IMR-90 (cell line): ENCODE data around the gene REST. TPM values are rescaled to one million over a fixed set of nuclear protein-coding genes. Genes with fewer than 3 reads are reported as not detected.
A peak's percentile ranks its signal among the peaks of the same experiment; 100 is the strongest.

Experiments
- ATAC-seq: fragments of 200-7000 bp; cut with Tn5 transposase; 2 replicates; pipeline ENCODE4 v1.9.1; 2020; ENCODE audit warnings: low read depth, mild to moderate bottlenecking, moderate library complexity
- BruUV-seq: library from RNA; stranded (reverse); fragments of 400-500 nt; replicated peaks from 2 replicates; lab custom pipeline; 2021; lab: Mats Ljungman, UMichigan
- CTCF ChIA-PET: fragments of 300-600 bp; formaldehyde crosslinking; extraction: SDS; loops from one replicate; lab custom pipeline; 2021; ENCODE audit warnings: antibody characterized with exemption; lab: Yijun Ruan, JAX
- POLR2A ChIA-PET: fragments of 300-600 bp; sonication (Branson Sonifier 250); formaldehyde crosslinking; loops from one replicate; lab custom pipeline; 2022; ENCODE audit warnings: antibody characterized with exemption; ENCODE audit not compliant: unreplicated experiment; lab: Charles Lee
- DNase-seq: peaks from one replicate; pipeline ENCODE4 v3.0.0; 2013
- H2AFZ ChIP-seq: replicated peaks from 2 replicates; pipeline ENCODE3; 2013; ENCODE audit warnings: low read length, mild to moderate bottlenecking; ENCODE audit not compliant: poor library complexity
- H2AK5ac ChIP-seq: 2 replicates; pipeline ENCODE4 v1.6.1; 2013; ENCODE audit warnings: low read depth, low read length, inconsistent platforms
- H2AK9ac ChIP-seq: replicated peaks from 2 replicates; pipeline ENCODE3; 2013; ENCODE audit warnings: mild to moderate bottlenecking, low read depth, low read length, moderate library complexity; ENCODE audit not compliant: poor library complexity
- H2BK120ac ChIP-seq: 2 replicates; pipeline ENCODE4 v1.6.1; 2013; ENCODE audit warnings: low read depth, low read length, inconsistent platforms
- H2BK15ac ChIP-seq: 3 replicates; pipeline ENCODE4 v1.6.1; 2013; ENCODE audit warnings: low read depth, low read length, inconsistent platforms
- H2BK20ac ChIP-seq: 2 replicates; pipeline ENCODE4 v1.6.1; 2013; ENCODE audit warnings: low read depth, mild to moderate bottlenecking, inconsistent platforms, low read length, moderate library complexity
- H2BK5ac ChIP-seq: 2 replicates; pipeline ENCODE4 v1.6.1; 2013; ENCODE audit warnings: mild to moderate bottlenecking, low read depth, low read length, inconsistent platforms; ENCODE audit not compliant: poor library complexity, severe bottlenecking
- H3K14ac ChIP-seq: replicated peaks from 2 replicates; pipeline ENCODE4 v1.6.1; 2013; ENCODE audit warnings: low read depth, low read length, inconsistent platforms
- H3K18ac ChIP-seq: 2 replicates; pipeline ENCODE4 v1.6.1; 2013; ENCODE audit warnings: low read depth, low read length, control low read depth
- H3K23ac ChIP-seq: 2 replicates; pipeline ENCODE4 v1.6.1; 2013; ENCODE audit warnings: low read depth, low read length, inconsistent platforms
- H3K27ac ChIP-seq: 2 replicates; pipeline ENCODE4 v1.5.1; 2013; ENCODE audit warnings: mild to moderate bottlenecking, control low read depth, low read length; ENCODE audit not compliant: insufficient read depth
- H3K27me3 ChIP-seq: 2 replicates; pipeline ENCODE4 v1.6.1; 2013; ENCODE audit warnings: low read length; ENCODE audit not compliant: control insufficient read depth, insufficient read depth
- H3K36me3 ChIP-seq: 2 replicates; pipeline ENCODE4 v1.6.1; 2013; ENCODE audit warnings: low read length, mixed read lengths; ENCODE audit not compliant: control insufficient read depth, insufficient read depth
- H3K4ac ChIP-seq: 2 replicates; pipeline ENCODE4 v1.6.1; 2013; ENCODE audit warnings: low read depth, low read length, inconsistent platforms
- H3K4me1 ChIP-seq: 2 replicates; pipeline ENCODE4 v1.6.1; 2013; ENCODE audit warnings: low read length, mixed read lengths; ENCODE audit not compliant: control insufficient read depth, insufficient read depth
- H3K4me2 ChIP-seq: 2 replicates; pipeline ENCODE4 v1.6.1; 2013; ENCODE audit warnings: low read depth, mild to moderate bottlenecking, control low read depth, low read length, moderate library complexity
- H3K4me3 ChIP-seq: 2 replicates; pipeline ENCODE4 v1.5.1; 2013; ENCODE audit warnings: low read depth, mild to moderate bottlenecking, control low read depth, low read length, moderate library complexity; ENCODE audit not compliant: insufficient read depth
- H3K56ac ChIP-seq: 2 replicates; pipeline ENCODE4 v1.6.1; 2013; ENCODE audit warnings: low read length, inconsistent platforms; ENCODE audit not compliant: insufficient read depth; ENCODE audit errors: extremely low read depth
- H3K79me1 ChIP-seq, 2 experiments: 2 replicates each; pipeline ENCODE4 v1.6.1; 2013; ENCODE audit warnings: low read length in 2 of 2, inconsistent platforms in 1 of 2, low read depth in 1 of 2
- H3K9ac ChIP-seq: 2 replicates; pipeline ENCODE4 v1.6.1; 2013; ENCODE audit warnings: low read depth, low read length, control low read depth
- H3K9me1 ChIP-seq: 2 replicates; pipeline ENCODE4 v1.6.1; 2013; ENCODE audit warnings: low read length, inconsistent platforms; ENCODE audit not compliant: insufficient read depth
- H3K9me3 ChIP-seq: 2 replicates; pipeline ENCODE4 v1.6.1; 2013; ENCODE audit warnings: low read length; ENCODE audit not compliant: control insufficient read depth, insufficient read depth
- H4K20me1 ChIP-seq: 2 replicates; pipeline ENCODE4 v1.6.1; 2013; ENCODE audit warnings: low read length, inconsistent platforms; ENCODE audit not compliant: insufficient read depth
- H4K5ac ChIP-seq: 2 replicates; pipeline ENCODE4 v1.6.1; 2013; ENCODE audit warnings: mild to moderate bottlenecking, low read depth, low read length, control low read depth
- H4K8ac ChIP-seq, 2 experiments: 2 replicates each; pipeline ENCODE4 v1.6.1; 2013; ENCODE audit warnings: low read depth in 2 of 2, low read length in 2 of 2, control low read depth in 1 of 2, inconsistent platforms in 1 of 2
- H4K91ac ChIP-seq: 2 replicates; pipeline ENCODE4 v1.6.1; 2013; ENCODE audit warnings: low read depth, low read length, inconsistent platforms; ENCODE audit not compliant: insufficient read depth
- CEBPB ChIP-seq: IDR thresholded peaks from 2 replicates; pipeline ENCODE4 v1.6.1; 2012; ENCODE audit warnings: low read depth, low read length, improper control_type of control experiment
- CHD1 ChIP-seq: IDR thresholded peaks from 2 replicates; pipeline ENCODE4 v1.6.1; 2012; ENCODE audit warnings: low read depth, low read length, improper control_type of control experiment
- CTCF ChIP-seq: conservative IDR thresholded peaks from 2 replicates; pipeline ENCODE4 v1.5.1; 2012; ENCODE audit warnings: mild to moderate bottlenecking, low read depth, low read length, improper control_type of control experiment
- ELK1 ChIP-seq: fragments of 150-350 bp; IDR thresholded peaks from 2 replicates; pipeline ENCODE4 v1.6.1; 2016; ENCODE audit warnings: low read depth, mild to moderate bottlenecking, low read length, moderate library complexity, borderline replicate concordance
- FOS ChIP-seq: fragments of 150-350 bp; IDR thresholded peaks from 2 replicates; pipeline ENCODE4 v1.6.1; 2016; ENCODE audit warnings: low read depth, low read length
- MAFK ChIP-seq: IDR thresholded peaks from 2 replicates; pipeline ENCODE4 v1.6.1; 2012; ENCODE audit warnings: low read depth, low read length, improper control_type of control experiment
- MXI1 ChIP-seq: IDR thresholded peaks from 2 replicates; pipeline ENCODE4 v1.6.1; 2012; ENCODE audit warnings: low read depth, mild to moderate bottlenecking, low read length, moderate library complexity, borderline replicate concordance
- RAD21 ChIP-seq: IDR thresholded peaks from 2 replicates; pipeline ENCODE4 v1.6.1; 2012; ENCODE audit warnings: low read length, improper control_type of control experiment
- WGBS, 2 experiments: methylation state at CpG; one replicate each; pipeline versions ENCODE4 v1.1.5 to v1.1.7; 2013; ENCODE audit warnings: missing lambda C conversion rate in 2 of 2; ENCODE audit not compliant: insufficient read length in 1 of 2; ENCODE audit errors: extremely low coverage in 2 of 2; 5-methylcytosine and 5-hydroxymethylcytosine counted together
- dilution Hi-C: fragments of 300-500 bp; cut with HindIII; formaldehyde crosslinking; loops from one replicate; pipeline ENCODE4 v1.14.3; 2018; ENCODE audit warnings: low sequenced_read_pairs; ENCODE audit not compliant: unreplicated experiment
- in situ Hi-C: fragments of 300-500 bp; cut with MboI; formaldehyde crosslinking; loops from 3 replicates; pipeline ENCODE4 v1.14.3; 2019; ENCODE audit warnings: low sequenced_read_pairs, inconsistent platforms, mixed read lengths
- intact Hi-C: fragments of 100-400 bp; cut with micrococcal nuclease; formaldehyde crosslinking; loops from 2 replicates; pipeline ENCODE4 v1.10.0; 2022
- polyA plus RNA-seq, 3 experiments: library from polyadenylated mRNA; depleted of rRNA; stranded (reverse); fragments of >200 nt; gene quantifications; 2 replicates each; pipeline ENCODE4 v1.2.3, GENCODE V29; 2012; ENCODE audit warnings: low replicate concordance in 1 of 3
- total RNA-seq: library from RNA; depleted of rRNA; stranded (reverse); fragments of >200 nt; gene quantifications from 2 replicates; pipeline ENCODE4 v1.2.3, GENCODE V29; 2012
- TF ChIP-seq, protein P1 (sequence below): fragments of 150-350 bp; IDR thresholded peaks from 2 replicates; pipeline ENCODE4 v1.6.1; 2017; ENCODE audit warnings: mild to moderate bottlenecking, antibody characterized with exemption, low read length, low read depth

Gene REST
- total and polyA plus RNA-seq, 2 of the 4 experiments (the other 2 are of a cell fraction), result 10.0 to 66.9 TPM

DNA sequence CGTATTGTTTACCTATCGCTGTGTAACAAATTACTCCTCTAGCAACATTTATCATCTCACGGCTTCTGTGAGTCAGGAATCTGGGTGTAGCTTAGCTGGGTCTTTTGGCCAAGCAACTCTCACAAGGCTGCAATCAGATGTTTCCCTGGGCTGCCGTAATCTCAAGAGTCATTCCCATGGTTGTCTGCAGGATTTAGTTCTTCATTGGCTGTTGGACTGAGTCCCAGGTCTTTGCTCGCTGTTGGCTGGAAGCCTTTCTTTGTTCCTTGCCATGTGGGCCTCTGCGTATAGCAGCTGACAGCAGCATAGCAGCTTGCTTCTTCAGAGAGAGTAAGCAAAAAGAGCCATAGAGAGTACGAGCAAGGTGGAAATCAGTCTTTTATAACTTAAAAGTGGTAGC is 87.8 kb downstream of the REST start:
- ATAC-seq (peak; percentile 94), DNase-seq (peak; percentile 97)
- ChIA-PET CTCF (interaction anchor here (0.6 kb wide), 1 partner anchor 184 kb away, joined by 5 read pairs; no protein-coding TSS in a partner anchor), POLR2A (no interaction called here)
- in situ Hi-C loops, result no loop called here
- WGBS, 2 experiments, result no CpG with 5 or more reads among the region's 7 CpGs
- H3K9me1 ChIP-seq, result peaks cover 4% of the 10 kb centered on the region; the same call in 1 of the 2 replicates
- peaks cover 12% of the 10 kb centered on the region; the same call in 1 of the 2 replicates for H4K20me1 ChIP-seq
- H2AK5ac ChIP-seq, result no peak overlapping the region
- intact Hi-C loops, result no loop called here
- peaks cover 23% of the 10 kb centered on the region for H3K36me3 ChIP-seq
- no peak overlapping the region for H3K23ac ChIP-seq
- H3K4me1 ChIP-seq, result peaks cover 2% of the 10 kb centered on the region
- no peak overlapping the region for H4K91ac ChIP-seq
- dilution Hi-C loops, result no loop called here
- H3K4me2 ChIP-seq, result 0 out of 2 replicates have a peak overlapping the region, but pooled peaks have one; percentile 21
- H3K27ac ChIP-seq, result no peak overlapping the region
- H4K8ac ChIP-seq, result peak overlapping the region in 1 of 2 experiments; percentile 50; a peak in 1 of 4 replicates
- BruUV-seq, result no TSS peak
- H3K4me3 ChIP-seq, result no peak overlapping the region
- H2AFZ ChIP-seq, result no peak overlapping the region
- no peak overlapping the region for H2BK15ac ChIP-seq
- H3K18ac ChIP-seq, result no peak overlapping the region
- H2AK9ac ChIP-seq, result peak overlapping the region; percentile 52
- TF ChIP-seq RAD21 (no peak), CTCF (no peak), ELK1 (no peak), CHD1 (no peak), FOS (no peak), MXI1 (peak; percentile 96; the same call in 1 of the 2 replicates), MAFK (no peak), CEBPB (0 out of 2 replicates have a peak, but pooled peaks have one; percentile 39)
- TF ChIP-seq, protein P1, sequence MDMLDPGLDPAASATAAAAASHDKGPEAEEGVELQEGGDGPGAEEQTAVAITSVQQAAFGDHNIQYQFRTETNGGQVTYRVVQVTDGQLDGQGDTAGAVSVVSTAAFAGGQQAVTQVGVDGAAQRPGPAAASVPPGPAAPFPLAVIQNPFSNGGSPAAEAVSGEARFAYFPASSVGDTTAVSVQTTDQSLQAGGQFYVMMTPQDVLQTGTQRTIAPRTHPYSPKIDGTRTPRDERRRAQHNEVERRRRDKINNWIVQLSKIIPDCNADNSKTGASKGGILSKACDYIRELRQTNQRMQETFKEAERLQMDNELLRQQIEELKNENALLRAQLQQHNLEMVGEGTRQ, result peak; percentile 32; the same call in 1 of the 2 replicates
- H3K9ac ChIP-seq, result no peak overlapping the region
- no peak overlapping the region for H3K56ac ChIP-seq
- no peak overlapping the region for H4K5ac ChIP-seq
- H3K14ac ChIP-seq, result no peak overlapping the region
- H3K79me1 ChIP-seq, result peaks cover 26 to 52% of the 10 kb centered on the region in 2 experiments
- H2BK5ac ChIP-seq, result no peak overlapping the region
- no peaks in the 10 kb centered on the region for H3K27me3 ChIP-seq
- no peaks in the 10 kb centered on the region for H3K9me3 ChIP-seq
- no peak overlapping the region for H2BK20ac ChIP-seq
- no peak overlapping the region for H3K4ac ChIP-seq
- no peak overlapping the region for H2BK120ac ChIP-seq
